Glomerular visceral epithelial cell (primary cell): ENCODE results near the gene BAG2.

ENCODE experiments used
- DNase-seq: peaks from one replicate; pipeline ENCODE4 v3.0.0-alpha.2; 2016; ENCODE audit errors: extremely low spot score

Gene BAG2

DNA sequence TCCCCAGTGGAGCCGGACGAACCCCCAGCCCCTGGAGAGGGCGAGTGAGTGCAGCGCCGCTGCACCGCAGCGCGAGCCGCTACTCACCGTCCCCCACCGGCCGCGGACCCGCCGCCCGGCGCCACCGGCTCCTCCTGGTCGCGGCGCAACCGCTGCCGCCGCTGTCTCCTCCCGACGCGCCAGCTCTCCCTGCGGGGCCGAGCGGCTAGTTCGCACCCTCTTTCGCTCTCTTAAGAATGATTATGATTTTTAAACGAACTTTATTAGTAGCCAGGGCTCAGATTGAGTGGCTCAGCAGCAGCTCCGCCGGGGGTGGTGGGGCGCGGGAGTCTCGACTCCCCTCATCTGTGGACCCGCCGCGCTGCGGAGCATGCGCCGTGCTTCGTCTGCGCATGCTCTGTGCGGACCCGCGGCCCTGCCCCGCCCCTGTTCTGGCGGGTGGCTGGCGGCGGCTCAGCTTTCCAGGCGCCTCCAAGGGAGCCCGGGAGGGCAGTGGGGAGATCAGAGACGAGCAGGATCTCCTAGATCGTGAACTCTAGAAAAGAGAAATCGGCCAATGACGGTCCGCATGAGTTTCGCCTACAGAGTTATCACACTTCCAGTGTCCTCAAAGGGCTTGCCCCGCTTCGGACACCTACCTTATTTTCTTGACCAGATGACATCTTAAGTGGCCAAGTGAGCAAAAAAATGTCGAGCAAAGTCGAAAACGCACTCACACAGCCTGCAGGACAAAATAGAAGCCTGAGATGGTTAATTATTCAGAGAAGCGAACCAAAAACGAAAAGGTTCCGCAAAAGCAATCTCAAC, 50.0 kb downstream of the BAG2 start, which contains the start of gene RAB23:
TSS of gene RAB23 (minus strand) at position 372 of the 807 bp plus-strand sequence. CDS start 11,927 bp downstream, outside the sequence.
- DNase-seq: peak; percentile 92

- DNase-seq: no peak
These were observed 50.6 kb downstream of the BAG2 start for GRCh38 chr6:57222743-57223077.

GRCh38 chr6:57224769-57225515, 52.8 kb downstream of the BAG2 start:
- DNase-seq: no peak

DNA sequence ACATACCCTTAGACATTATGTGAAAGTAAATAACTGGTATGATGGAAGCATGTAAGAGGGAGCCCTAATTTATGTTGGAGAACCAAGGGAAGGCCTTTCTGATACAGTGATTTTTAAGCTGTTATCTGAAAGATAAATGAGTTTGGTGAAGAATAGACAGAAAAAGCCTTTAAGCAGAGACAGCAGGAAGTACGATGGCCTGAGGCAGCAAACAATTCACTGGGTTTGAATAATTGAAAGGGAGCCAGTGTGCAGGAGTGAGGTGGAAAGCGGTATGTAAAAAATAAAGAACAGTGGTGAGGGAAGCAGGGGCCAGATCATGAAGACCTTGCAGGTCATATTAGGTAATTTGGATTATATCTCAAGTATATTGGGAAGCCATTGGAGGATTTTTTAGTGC, 54.1 kb downstream of the BAG2 start:
- no peak for DNase-seq
